HG03432 (cell line): ENCODE results near the gene IL31.
"Not testable (repeated sequence)": the region's sequence is repeated elsewhere in the genome, so short reads cannot be mapped to it uniquely, and the experiment has no call there.

Experiments used
- ATAC-seq: cut with Tn5 transposase; IDR thresholded peaks from one replicate; pipeline ENCODE4 v1.9.1; 2021; ENCODE audit warnings: mild to moderate bottlenecking, moderate library complexity; ENCODE audit not compliant: unreplicated experiment

The IL31 gene

GRCh38 chr12:122174155-122174845 is at the start of gene IL31:
Gene IL31, minus strand, starts transcription at chr12:122174221. Its CDS starts 49 bp downstream, at chr12:122174172.
- no peak for ATAC-seq

GRCh38 chr12:122216445-122216844 is 42.4 kb upstream of the IL31 start:
- ATAC-seq, result no peak

- no peak for ATAC-seq
Observed at GRCh38 chr12:122215771-122216170, 41.8 kb upstream of the IL31 start.

GRCh38 chr12:122208073-122208820 is 34.2 kb upstream of the IL31 start:
- ATAC-seq, result no peak

- no peak for ATAC-seq
Observed at GRCh38 chr12:122207391-122207790, 33.4 kb upstream of the IL31 start.

GRCh38 chr12:122206976-122207375 is 33.0 kb upstream of the IL31 start:
- no peak for ATAC-seq

- ATAC-seq, result no peak
Observed at GRCh38 chr12:122206111-122206881, 32.3 kb upstream of the IL31 start.

- ATAC-seq, result no peak
Observed at GRCh38 chr12:122205053-122205925, 31.3 kb upstream of the IL31 start.

GRCh38 chr12:122204167-122205052 is 30.4 kb upstream of the IL31 start:
- ATAC-seq, result no peak

GRCh38 chr12:122203301-122204166 is 29.5 kb upstream of the IL31 start, which contains the start of gene B3GNT4:
Gene B3GNT4, plus strand, starts transcription at chr12:122203709. Its CDS starts 910 bp downstream, at chr12:122204619.
- ATAC-seq, result peak; percentile 45

GRCh38 chr12:122202811-122203210 is 28.8 kb upstream of the IL31 start:
- not testable (repeated sequence) for ATAC-seq

- ATAC-seq, result no peak
Observed at GRCh38 chr12:122202017-122202416, 28.0 kb upstream of the IL31 start.

GRCh38 chr12:122201381-122201780 is 27.4 kb upstream of the IL31 start:
- ATAC-seq, result no peak

GRCh38 chr12:122200541-122201175 is 26.6 kb upstream of the IL31 start:
- no peak for ATAC-seq

- ATAC-seq, result no peak
Observed at GRCh38 chr12:122199484-122200355, 25.7 kb upstream of the IL31 start.

GRCh38 chr12:122197612-122197966 is 23.6 kb upstream of the IL31 start:
- no peak for ATAC-seq

GRCh38 chr12:122195405-122195804 is 21.4 kb upstream of the IL31 start:
- ATAC-seq, result no peak
